ENCODE results near the gene SAP25.

DNA sequence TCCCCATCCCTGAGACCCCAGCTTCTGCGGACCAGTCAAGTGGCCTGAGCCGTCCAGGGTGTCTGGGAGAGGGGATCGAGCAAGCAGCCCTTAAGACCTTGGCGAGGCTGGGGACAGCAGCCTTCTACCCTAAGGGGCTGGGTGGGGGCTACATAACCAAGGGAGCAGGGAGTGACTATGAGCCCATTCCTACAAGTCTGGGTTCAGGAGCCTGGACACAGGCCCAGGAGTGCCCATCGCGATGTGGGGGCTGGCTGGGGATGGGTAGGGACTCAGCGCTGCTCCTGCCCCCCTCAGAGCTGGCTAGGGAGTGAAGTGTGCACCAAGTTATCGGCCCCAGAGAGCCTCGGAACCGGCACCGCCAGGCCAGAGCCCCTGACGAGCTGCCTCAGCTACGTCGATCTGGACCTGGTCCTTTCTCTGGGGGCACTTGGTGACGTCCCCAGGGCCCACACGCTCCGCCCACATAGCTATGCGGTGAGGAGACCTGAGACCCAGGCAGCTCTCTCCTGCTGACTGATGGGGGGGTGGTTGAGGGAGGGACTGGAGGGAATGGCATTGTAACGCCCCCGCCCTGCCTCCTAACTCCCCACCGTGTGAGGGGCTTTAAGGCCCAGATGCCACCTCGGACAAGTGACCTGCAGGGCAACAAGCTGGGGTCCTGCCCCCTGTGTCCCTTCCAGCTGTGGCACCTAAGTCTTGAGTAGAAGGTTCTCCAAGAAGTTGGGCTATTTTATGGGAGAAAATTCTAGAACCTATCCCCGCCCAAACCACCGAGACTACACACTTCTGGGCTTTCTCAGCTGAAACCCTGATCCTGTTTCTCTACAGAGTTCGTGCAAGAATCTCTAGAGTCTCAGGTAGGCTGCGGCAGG is 2.5 kb downstream of the SAP25 start:
- TF ChIP-seq BHLHE40 (IDR thresholded peaks at IDR 0.05; ENCODE audit: borderline replicate concordance) (no peak), ARNT (IDR thresholded peaks at IDR 0.05) (no peak), LEF1 (IDR thresholded peaks at IDR 0.05; ENCODE audit: borderline replicate concordance) (no peak), FOXM1 (IDR thresholded peaks at IDR 0.05; ENCODE audit: borderline replicate concordance) (no peak), SP1 (IDR thresholded peaks at IDR 0.05) (no peak), TARDBP (IDR thresholded peaks at IDR 0.05) (no peak), ZNF384 (IDR thresholded peaks at IDR 0.05) (no peak; the same call in 1 of the 2 replicates), CTBP1 (IDR thresholded peaks at IDR 0.05; ENCODE audit: borderline replicate concordance) (no peak), SUZ12 (IDR thresholded peaks at IDR 0.05) (no peak)

All from HEK293T (cell line).